ENCODE data around the gene GAS2L2. TPM values are rescaled to one million over a fixed set of nuclear protein-coding genes. Genes with fewer than 3 reads are reported as not detected.

GAS2L2 gene
- total RNA-seq, 1 donor from 2014 or later: not detected

DNA sequence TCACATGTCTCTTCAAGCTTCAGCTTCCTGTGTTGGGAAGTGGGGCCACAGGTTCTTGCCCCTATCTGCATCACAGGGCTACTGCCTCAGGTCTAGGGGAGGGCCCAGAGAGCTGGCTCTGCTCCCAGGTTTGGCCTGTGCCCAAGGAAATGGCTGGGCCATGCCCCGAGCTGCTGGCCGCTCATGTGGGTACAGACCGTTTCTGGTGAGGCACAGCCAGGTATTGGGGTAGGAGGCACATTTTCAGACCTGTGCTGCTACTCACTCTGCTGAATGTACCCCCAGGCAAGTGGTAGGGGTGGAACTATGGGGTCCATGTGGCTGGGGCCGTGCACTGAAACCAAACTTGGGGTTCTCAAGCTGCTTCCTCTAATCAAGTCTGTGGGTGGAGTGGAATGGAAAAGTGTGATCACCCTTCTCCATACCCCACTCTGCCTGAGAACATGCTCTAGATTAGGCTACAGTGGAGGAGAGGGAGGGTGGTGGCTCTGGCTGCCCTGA is 4.6 kb downstream of the GAS2L2 start:
- Histone ChIP-seq H3K79me2 (ENCODE audit: low read depth) (no peaks in the 10 kb centered on the region), H3K4me2 (no peak overlapping the region), H3K27ac (no peak overlapping the region), H3F3A (ENCODE audit: low read depth) (no peaks in the 10 kb centered on the region), H3K36me3 (no peaks in the 10 kb centered on the region), H3K9ac (no peak overlapping the region), H3K9me3 (ENCODE audit: low read depth) (no peaks in the 10 kb centered on the region), H3K4me1 (no peaks in the 10 kb centered on the region), H4K20me1 (ENCODE audit: low read depth) (peaks cover 12% of the 10 kb centered on the region), H3K4me3 (no peak overlapping the region), H3K27me3 (peaks cover 31% of the 10 kb centered on the region), H2AFZ (replicated peaks) (no peak overlapping the region)
- no peak overlapping the region for H3K27ac Mint-ChIP-seq
- TF ChIP-seq EZH2phosphoT487 (IDR thresholded peaks at IDR 0.05): no peak
- TF ChIP-seq EZH2 (IDR thresholded peaks at IDR 0.05): no peak
- TF ChIP-seq, protein P1, sequence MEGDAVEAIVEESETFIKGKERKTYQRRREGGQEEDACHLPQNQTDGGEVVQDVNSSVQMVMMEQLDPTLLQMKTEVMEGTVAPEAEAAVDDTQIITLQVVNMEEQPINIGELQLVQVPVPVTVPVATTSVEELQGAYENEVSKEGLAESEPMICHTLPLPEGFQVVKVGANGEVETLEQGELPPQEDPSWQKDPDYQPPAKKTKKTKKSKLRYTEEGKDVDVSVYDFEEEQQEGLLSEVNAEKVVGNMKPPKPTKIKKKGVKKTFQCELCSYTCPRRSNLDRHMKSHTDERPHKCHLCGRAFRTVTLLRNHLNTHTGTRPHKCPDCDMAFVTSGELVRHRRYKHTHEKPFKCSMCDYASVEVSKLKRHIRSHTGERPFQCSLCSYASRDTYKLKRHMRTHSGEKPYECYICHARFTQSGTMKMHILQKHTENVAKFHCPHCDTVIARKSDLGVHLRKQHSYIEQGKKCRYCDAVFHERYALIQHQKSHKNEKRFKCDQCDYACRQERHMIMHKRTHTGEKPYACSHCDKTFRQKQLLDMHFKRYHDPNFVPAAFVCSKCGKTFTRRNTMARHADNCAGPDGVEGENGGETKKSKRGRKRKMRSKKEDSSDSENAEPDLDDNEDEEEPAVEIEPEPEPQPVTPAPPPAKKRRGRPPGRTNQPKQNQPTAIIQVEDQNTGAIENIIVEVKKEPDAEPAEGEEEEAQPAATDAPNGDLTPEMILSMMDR (IDR thresholded peaks at IDR 0.05): no peak
- no peak overlapping the region for H3K4me3 Mint-ChIP-seq
- peaks cover 22% of the 10 kb centered on the region for H3K27me3 Mint-ChIP-seq (ENCODE audit: insufficient read depth, low read depth)
- H3K9me3 Mint-ChIP-seq: no peaks in the 10 kb centered on the region
- no peak for DNase-seq (ENCODE audit: low spot score)
- H3K36me3 Mint-ChIP-seq: no peaks in the 10 kb centered on the region
- H3K4me1 Mint-ChIP-seq: peaks cover 19% of the 10 kb centered on the region

GRCh38 chr17:35747540-35748017 is 5.5 kb downstream of the GAS2L2 start:
- no peak overlapping the region for H2AFZ ChIP-seq (replicated peaks)
- Mint-ChIP-seq H3K4me1 (peaks cover 14% of the 10 kb centered on the region), H3K9me3 (no peaks in the 10 kb centered on the region), H3K27me3 (ENCODE audit: insufficient read depth, low read depth) (peaks cover 25% of the 10 kb centered on the region), H3K27ac (no peak overlapping the region), H3K4me3 (no peak overlapping the region), H3K36me3 (no peaks in the 10 kb centered on the region)
- H3K27ac ChIP-seq: no peak overlapping the region
- no peaks in the 10 kb centered on the region for H3K79me2 ChIP-seq (ENCODE audit: low read depth)
- H3K4me1 ChIP-seq: no peaks in the 10 kb centered on the region
- no peak overlapping the region for H3K4me3 ChIP-seq
- no peaks in the 10 kb centered on the region for H3K9me3 ChIP-seq (ENCODE audit: low read depth)
- H4K20me1 ChIP-seq (ENCODE audit: low read depth): peaks cover 18% of the 10 kb centered on the region
- H3K9ac ChIP-seq: no peak overlapping the region
- peaks cover 39% of the 10 kb centered on the region for H3K27me3 ChIP-seq
- no peaks in the 10 kb centered on the region for H3K36me3 ChIP-seq
- peak; percentile 89 for DNase-seq (ENCODE audit: low spot score)
- TF ChIP-seq, protein P1 (IDR thresholded peaks at IDR 0.05): peak; percentile 86
- TF ChIP-seq EZH2phosphoT487 (IDR thresholded peaks at IDR 0.05) (no peak), EZH2 (IDR thresholded peaks at IDR 0.05) (no peak)
- H3F3A ChIP-seq (ENCODE audit: low read depth): no peaks in the 10 kb centered on the region
- H3K4me2 ChIP-seq: no peak overlapping the region

DNA sequence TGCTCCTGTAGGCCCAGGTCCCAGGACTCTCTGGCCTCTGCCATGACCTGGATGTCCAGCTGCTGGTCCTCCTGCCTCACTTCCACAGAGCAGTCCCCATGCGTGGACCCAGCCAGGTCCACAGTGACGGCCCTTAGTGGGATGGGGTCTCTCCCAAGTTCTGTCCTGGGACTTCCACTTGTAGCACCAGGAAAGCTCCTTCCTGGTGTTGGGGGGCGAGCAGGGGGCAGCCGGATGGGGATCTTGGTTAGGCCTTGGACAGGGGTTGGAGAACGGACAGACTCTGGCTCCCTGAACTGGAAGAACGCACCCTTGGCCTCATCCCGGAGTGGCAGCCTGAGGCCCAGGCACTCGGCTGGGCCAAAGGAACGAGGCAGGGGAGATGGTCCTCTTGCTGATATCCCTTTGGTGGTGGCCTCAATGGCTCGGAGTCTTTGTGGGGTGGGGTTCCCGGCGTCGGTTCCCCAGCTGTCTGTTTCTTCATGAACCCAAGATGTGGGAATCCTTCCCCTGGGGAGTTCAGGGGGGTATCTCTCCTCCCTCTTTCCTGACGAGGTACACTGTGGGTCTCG is 7.2 kb downstream of the GAS2L2 start:
- H3K9ac ChIP-seq: no peak overlapping the region
- Mint-ChIP-seq H3K27ac (no peak overlapping the region), H3K4me1 (peaks cover 15% of the 10 kb centered on the region), H3K36me3 (no peaks in the 10 kb centered on the region), H3K27me3 (ENCODE audit: insufficient read depth, low read depth) (peaks cover 28% of the 10 kb centered on the region), H3K4me3 (no peak overlapping the region), H3K9me3 (no peaks in the 10 kb centered on the region)
- peaks cover 51% of the 10 kb centered on the region for H3K27me3 ChIP-seq
- no peaks in the 10 kb centered on the region for H3F3A ChIP-seq (ENCODE audit: low read depth)
- peaks cover 21% of the 10 kb centered on the region for H4K20me1 ChIP-seq (ENCODE audit: low read depth)
- H2AFZ ChIP-seq (replicated peaks): no peak overlapping the region
- H3K36me3 ChIP-seq: no peaks in the 10 kb centered on the region
- H3K4me2 ChIP-seq: no peak overlapping the region
- DNase-seq (ENCODE audit: low spot score): no peak
- no peak for TF ChIP-seq EZH2 (IDR thresholded peaks at IDR 0.05)
- TF ChIP-seq, protein P1 (IDR thresholded peaks at IDR 0.05): no peak
- TF ChIP-seq EZH2phosphoT487 (IDR thresholded peaks at IDR 0.05): no peak
- H3K79me2 ChIP-seq (ENCODE audit: low read depth): no peaks in the 10 kb centered on the region
- no peak overlapping the region for H3K4me3 ChIP-seq
- no peaks in the 10 kb centered on the region for H3K4me1 ChIP-seq
- no peaks in the 10 kb centered on the region for H3K9me3 ChIP-seq (ENCODE audit: low read depth)
- no peak overlapping the region for H3K27ac ChIP-seq

All from neural progenitor cell (in vitro differentiated cells).